ENCODE measurements around the gene PER1.

The PER1 gene

DNA sequence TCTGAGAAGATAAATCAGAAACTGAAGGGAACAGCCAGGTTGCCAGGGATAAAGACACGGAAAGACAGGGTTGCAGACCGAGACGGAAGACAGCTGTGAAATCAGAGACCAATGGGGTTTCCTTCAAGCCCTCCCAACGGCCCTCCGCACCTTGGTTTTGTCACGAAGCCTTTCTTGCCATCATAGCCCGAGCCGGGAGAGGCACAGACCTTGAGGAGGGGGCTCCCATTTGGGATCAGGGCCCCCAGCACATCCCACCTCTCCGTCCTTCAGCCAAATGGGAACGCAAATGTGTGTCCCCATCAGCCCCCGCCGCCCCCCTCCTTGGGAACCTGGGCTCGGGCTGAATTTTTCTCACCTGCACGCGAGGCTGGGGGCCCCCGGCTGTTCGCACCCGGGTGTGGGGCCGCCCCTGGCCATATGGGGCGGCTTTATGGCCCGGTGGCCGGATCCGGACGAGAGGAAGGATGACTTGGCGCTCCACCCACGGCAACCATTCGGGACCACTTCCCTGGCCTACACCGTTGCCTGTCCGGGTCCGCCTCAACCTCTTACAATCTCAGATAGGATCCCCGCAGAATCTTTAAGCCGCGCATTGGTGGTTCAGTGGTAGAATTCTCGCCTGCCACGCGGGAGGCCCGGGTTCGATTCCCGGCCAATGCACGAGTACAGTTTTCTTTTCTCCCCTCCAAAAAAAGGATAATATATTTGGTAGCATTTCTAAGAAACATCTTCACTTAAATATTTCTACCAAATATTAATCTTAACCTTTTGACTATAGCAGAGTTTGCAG is 26.9 kb downstream of the PER1 start:
- H3K4me3 ChIP-seq (ENCODE audit: low read depth, low read length): peak overlapping the region; percentile 77
- ChIA-PET POLR2A (interaction anchor here (0.9 to 1.3 kb wide), 2 partner anchors 27 to 61 kb away, joined by 3 to 4 read pairs; partner anchors contain the start of gene PER1), CTCF (interaction anchor here (0.6 to 4.2 kb wide), 7 partner anchors 10 to 112 kb away, joined by 3 to 49 read pairs (median 5); partner anchors contain the start of gene VAMP2)
- TF ChIP-seq CTCF (IDR thresholded peaks at IDR 0.05; ENCODE audit: insufficient read depth, low read length, missing control alignments): no peak
- no peak for DNase-seq (ENCODE audit: low read depth, low spot score)

DNA sequence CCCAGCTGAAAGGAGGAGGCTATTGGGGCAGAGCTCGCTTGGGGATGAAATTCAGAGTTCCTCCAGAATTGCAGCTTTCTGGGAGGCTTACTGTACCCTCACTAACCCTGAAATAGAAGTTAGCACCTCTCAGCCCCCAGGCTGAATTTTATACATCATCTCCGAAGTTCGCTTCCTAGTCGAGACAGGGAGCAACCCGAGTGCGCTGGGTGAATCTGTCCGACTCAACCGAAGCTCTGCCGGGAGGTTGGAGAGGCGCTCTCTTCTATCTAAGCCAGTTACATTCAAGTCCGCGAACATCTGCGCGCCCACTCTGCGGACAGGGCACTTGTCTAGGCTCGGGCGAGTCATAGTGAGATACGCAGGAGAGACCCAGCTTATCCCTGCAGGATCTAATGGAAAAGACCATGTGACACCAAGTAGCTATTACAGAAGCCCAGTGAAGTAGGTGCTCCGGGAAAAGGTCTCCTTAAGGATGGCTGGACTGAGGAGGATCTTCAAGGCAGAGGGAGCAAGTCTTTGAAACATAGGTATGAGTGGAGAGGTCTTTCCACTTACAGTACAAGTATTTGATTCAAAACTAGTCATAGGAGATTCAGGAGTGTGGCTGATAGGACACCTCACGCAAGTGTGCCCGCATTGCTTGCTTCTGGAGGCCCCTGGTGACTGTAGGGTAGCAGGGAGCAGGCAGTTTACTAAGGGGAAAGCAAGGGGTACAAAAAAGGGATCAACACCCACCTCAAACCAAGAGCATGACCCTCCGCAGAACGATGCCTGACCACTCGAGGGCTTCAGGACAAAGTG is 27.7 kb downstream of the PER1 start:
- CTCF ChIA-PET: interaction anchor here (0.6 to 3.9 kb wide), 7 partner anchors 9 to 113 kb away, joined by 3 to 41 read pairs (median 4); partner anchors contain the start of gene VAMP2
- TF ChIP-seq CTCF (IDR thresholded peaks at IDR 0.05; ENCODE audit: insufficient read depth, low read length, missing control alignments): no peak
- DNase-seq (ENCODE audit: low read depth, low spot score): no peak
- POLR2A ChIA-PET: interaction anchor here (0.9 to 1.3 kb wide), 4 partner anchors 27 to 61 kb away, joined by 3 to 5 read pairs (median 4); partner anchors contain the start of gene PER1
- H3K4me3 ChIP-seq (ENCODE audit: low read depth, low read length): peak overlapping the region; percentile 77

GRCh38 chr17:8123695-8124349 is 28.4 kb downstream of the PER1 start, which contains the start of gene HES7:
TSS of gene HES7 (minus strand) at chr17:8124106. CDS start at chr17:8124084, 22 bp downstream.
- CTCF ChIA-PET: interaction anchor here (0.8 to 3.9 kb wide), 7 partner anchors 9 to 98 kb away, joined by 3 to 41 read pairs (median 5); partner anchors contain the start of gene VAMP2
- DNase-seq (ENCODE audit: low read depth, low spot score): no peak
- peak within 1 kb of the TSS; percentile 77 for H3K4me3 ChIP-seq (ENCODE audit: low read depth, low read length)
- POLR2A ChIA-PET: interaction anchor here (0.9 to 1.3 kb wide), 4 partner anchors 28 to 62 kb away, joined by 3 to 5 read pairs (median 4); partner anchors contain the start of gene PER1
- TF ChIP-seq CTCF (IDR thresholded peaks at IDR 0.05; ENCODE audit: insufficient read depth, low read length, missing control alignments): no peak

GRCh38 chr17:8122924-8123694 is 29.1 kb downstream of the PER1 start:
- CTCF ChIA-PET: interaction anchor here (1.0 to 3.9 kb wide), 11 partner anchors 10 to 253 kb away, joined by 3 to 41 read pairs (median 5); partner anchors contain the start of gene VAMP2
- peak overlapping the region; percentile 77 for H3K4me3 ChIP-seq (ENCODE audit: low read depth, low read length)
- DNase-seq (ENCODE audit: low read depth, low spot score): no peak
- no peak for TF ChIP-seq CTCF (IDR thresholded peaks at IDR 0.05; ENCODE audit: insufficient read depth, low read length, missing control alignments)
- POLR2A ChIA-PET: no interaction called here

- H3K4me3 ChIP-seq (ENCODE audit: low read depth, low read length): peak overlapping the region; percentile 77
- ChIA-PET CTCF (interaction anchor here (0.7 to 3.9 kb wide), 15 partner anchors 9 to 254 kb away, joined by 3 to 41 read pairs (median 3); partner anchors contain the start of gene VAMP2), POLR2A (interaction anchor here (1.1 kb wide), 1 partner anchor 51 kb away, joined by 6 read pairs; no protein-coding TSS in a partner anchor)
- DNase-seq (ENCODE audit: low read depth, low spot score): no peak
- no peak for TF ChIP-seq CTCF (IDR thresholded peaks at IDR 0.05; ENCODE audit: insufficient read depth, low read length, missing control alignments)
Measured at GRCh38 chr17:8122422-8122923, 29.7 kb downstream of the PER1 start.

Data from AG04449 (cell line).